Adrenal gland (tissue), 5 donors: ENCODE measurements around the gene TNRC6B.

Source experiments
- CTCF ChIP-seq, 6 experiments: fragments of 450-650 bp in 4 of 6; fragments of 200-600 bp in 2 of 6; sonication (generic) in 1 of 6; IDR thresholded peaks; 1 replicate in 5 of 6; 2 replicates in 1 of 6; pipeline versions ENCODE4 v1.5.1 to v1.8.0; 2016 to 2021; ENCODE audit warnings: antibody characterized with exemption in 6 of 6, mild to moderate bottlenecking in 2 of 6, moderate library complexity in 1 of 6
- POLR2A ChIP-seq, 2 donors: fragments of 450-650 bp; IDR thresholded peaks; one replicate each; pipeline ENCODE4 v1.6.1; 2017; ENCODE audit warnings: antibody characterized with exemption in 2 of 2, mild to moderate bottlenecking in 2 of 2, moderate library complexity in 1 of 2
- donor health status: DM: no; HTN: no; CAD: no.

GRCh38 chr22:40218152-40218551 is 40.4 kb downstream of the TNRC6B start:
- TF ChIP-seq CTCF (IDR thresholded peaks at IDR 0.05) (no peak), POLR2A (IDR thresholded peaks at IDR 0.05) (no peak)
